ENCODE data around the gene LDLRAD3. TPM values are rescaled to one million over a fixed set of nuclear protein-coding genes. Genes with fewer than 3 reads are reported as not detected.

The LDLRAD3 gene
- total RNA-seq, 1 donor from 2014 or later = 10.2 TPM

DNA sequence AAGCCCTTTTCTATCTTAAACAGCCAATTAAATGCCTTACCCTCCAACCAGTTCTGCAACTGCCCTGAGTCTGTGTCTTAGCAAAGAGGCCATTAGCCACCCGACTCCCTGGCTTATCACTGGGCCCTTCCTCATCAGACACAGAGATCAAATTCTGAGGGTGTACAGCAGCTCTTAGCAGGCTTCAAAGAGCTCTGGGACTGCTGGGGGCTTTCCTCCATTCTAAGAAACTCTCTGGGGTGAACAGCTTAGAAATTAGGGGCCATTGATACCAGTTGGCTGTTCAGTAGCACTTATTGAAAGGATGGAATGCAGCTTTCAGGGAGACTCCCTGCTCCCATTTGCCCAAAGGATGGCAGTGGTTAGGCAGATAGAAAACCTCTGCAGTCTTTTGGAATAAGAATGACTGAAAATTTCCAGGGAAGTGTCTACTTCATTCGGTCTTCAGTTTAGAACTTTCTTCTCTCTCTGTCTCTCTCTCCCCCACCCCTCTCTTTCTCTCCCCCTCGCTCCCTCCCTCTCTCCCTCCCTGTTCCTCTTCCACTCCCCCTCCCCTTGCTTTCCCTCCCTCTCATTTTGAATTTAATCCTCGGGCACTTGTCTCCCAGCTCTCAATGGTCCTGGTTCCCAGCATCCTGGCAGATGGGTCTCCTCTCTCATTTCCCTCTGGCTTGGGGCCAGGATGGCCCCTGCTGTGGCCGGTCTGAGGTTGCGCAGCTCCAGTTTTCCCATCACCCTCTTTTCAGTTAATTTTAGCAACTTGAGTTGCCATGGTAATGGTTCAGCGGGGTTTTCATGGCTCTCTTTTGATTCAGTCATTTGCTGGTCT, 268.9 kb downstream of the LDLRAD3 start:
- Histone ChIP-seq H3K36me3 (ENCODE audit: control insufficient read depth, insufficient read depth, low read length) (no peaks in the 10 kb centered on the region), H3K4me3 (ENCODE audit: low read depth, low read length) (no peak overlapping the region), H3K27me3 (ENCODE audit: control insufficient read depth, insufficient read depth, low read length) (no peaks in the 10 kb centered on the region)
- DNase-seq (ENCODE audit: low read depth) = no peak
- no peak for TF ChIP-seq CTCF (IDR thresholded peaks at IDR 0.05; ENCODE audit: insufficient read depth, low read length, poor library complexity, severe bottlenecking)

DNA sequence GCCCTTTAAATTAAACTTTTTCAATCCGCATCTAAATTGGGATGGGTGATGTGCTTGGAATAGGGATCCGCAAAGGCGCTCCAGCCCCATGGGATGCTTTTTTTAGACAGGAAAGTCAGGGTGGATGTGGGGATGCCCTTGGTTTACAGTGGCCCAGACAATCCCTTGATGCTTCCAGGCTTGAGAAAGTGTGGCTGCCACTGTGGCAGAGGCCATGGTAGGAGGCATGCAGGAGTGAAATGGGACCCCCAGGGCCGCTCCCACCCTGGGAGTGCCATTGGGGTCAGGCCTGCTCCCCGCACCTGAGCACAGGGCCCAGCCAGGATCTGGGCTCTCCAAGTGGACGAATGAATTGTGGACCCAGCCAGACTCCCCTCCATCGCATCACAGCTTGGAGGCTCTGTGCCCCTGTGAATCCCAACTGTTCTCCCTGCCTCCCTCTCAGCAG, 269.6 kb downstream of the LDLRAD3 start:
- Histone ChIP-seq H3K27me3 (ENCODE audit: control insufficient read depth, insufficient read depth, low read length) (no peaks in the 10 kb centered on the region), H3K36me3 (ENCODE audit: control insufficient read depth, insufficient read depth, low read length) (no peaks in the 10 kb centered on the region), H3K4me3 (ENCODE audit: low read depth, low read length) (no peak overlapping the region)
- TF ChIP-seq CTCF (IDR thresholded peaks at IDR 0.05; ENCODE audit: insufficient read depth, low read length, poor library complexity, severe bottlenecking) = no peak
- DNase-seq (ENCODE audit: low read depth) = no peak

- no peak overlapping the region for H3K4me3 ChIP-seq (ENCODE audit: low read depth, low read length)
- no peaks in the 10 kb centered on the region for H3K27me3 ChIP-seq (ENCODE audit: control insufficient read depth, insufficient read depth, low read length)
- DNase-seq (ENCODE audit: low read depth) = no peak
- no peak for TF ChIP-seq CTCF (IDR thresholded peaks at IDR 0.05; ENCODE audit: insufficient read depth, low read length, poor library complexity, severe bottlenecking)
- no peaks in the 10 kb centered on the region for H3K36me3 ChIP-seq (ENCODE audit: control insufficient read depth, insufficient read depth, low read length)
Observed at GRCh38 chr11:36214480-36214879, 270.6 kb downstream of the LDLRAD3 start.

DNA sequence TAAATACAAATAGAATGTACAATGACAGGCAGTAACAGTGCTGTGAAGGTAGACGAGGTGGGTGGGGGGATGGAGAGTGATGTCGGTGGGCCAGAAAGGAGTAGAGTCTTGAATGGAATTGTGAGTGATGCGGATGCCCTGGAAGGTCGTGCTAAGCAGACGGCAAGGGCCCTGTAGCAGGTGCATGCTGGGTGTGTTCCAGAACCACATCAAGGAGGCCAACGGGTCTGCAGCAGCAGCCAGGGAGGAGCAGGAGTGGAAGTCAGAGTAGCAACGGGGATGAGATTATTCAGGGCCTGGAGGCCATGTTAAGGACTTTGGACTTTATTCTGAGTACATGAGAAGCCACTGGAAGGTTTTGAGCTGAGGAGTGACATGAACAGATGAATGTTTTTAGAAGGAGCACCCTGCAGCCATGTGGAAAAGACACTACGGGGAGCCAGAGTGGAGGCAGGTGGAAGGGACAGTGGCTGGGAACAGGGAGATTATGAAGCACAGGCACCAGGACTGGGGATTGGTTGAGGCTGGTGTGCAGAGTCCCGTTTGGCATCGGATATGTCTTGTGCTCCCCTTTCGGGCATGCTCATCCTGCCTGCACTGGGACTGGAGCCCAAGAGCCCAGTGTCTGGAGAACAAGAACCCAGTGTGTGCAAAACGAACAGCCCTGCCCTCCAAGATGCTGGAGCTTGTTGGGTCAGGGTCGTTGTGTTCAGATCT, 271.3 kb downstream of the LDLRAD3 start:
- DNase-seq (ENCODE audit: low read depth) = no peak
- no peak overlapping the region for H3K4me3 ChIP-seq (ENCODE audit: low read depth, low read length)
- H3K27me3 ChIP-seq (ENCODE audit: control insufficient read depth, insufficient read depth, low read length) = no peaks in the 10 kb centered on the region
- no peak for TF ChIP-seq CTCF (IDR thresholded peaks at IDR 0.05; ENCODE audit: insufficient read depth, low read length, poor library complexity, severe bottlenecking)
- no peaks in the 10 kb centered on the region for H3K36me3 ChIP-seq (ENCODE audit: control insufficient read depth, insufficient read depth, low read length)

- no peak overlapping the region for H3K4me3 ChIP-seq (ENCODE audit: low read depth, low read length)
- no peaks in the 10 kb centered on the region for H3K36me3 ChIP-seq (ENCODE audit: control insufficient read depth, insufficient read depth, low read length)
- TF ChIP-seq CTCF (IDR thresholded peaks at IDR 0.05; ENCODE audit: insufficient read depth, low read length, poor library complexity, severe bottlenecking) = no peak
- DNase-seq (ENCODE audit: low read depth) = no peak
- no peaks in the 10 kb centered on the region for H3K27me3 ChIP-seq (ENCODE audit: control insufficient read depth, insufficient read depth, low read length)
Observed at GRCh38 chr11:36215693-36216060, 271.8 kb downstream of the LDLRAD3 start.

Measured in kidney epithelial cell (primary cell).